Spinal cord (tissue), 10 donors: ENCODE measurements around the gene HSPB2. TPM values are rescaled to one million over a fixed set of nuclear protein-coding genes. Genes with fewer than 3 reads are reported as not detected.

Source experiments
- DNase-seq, 6 donors: peaks; one replicate each; pipeline versions ENCODE4 v3.0.0 to v3.0.0-alpha.2; 2013 to 2015; ENCODE audit warnings: low spot score in 6 of 6, low read depth in 4 of 6
- H3K27ac ChIP-seq: one replicate; pipeline ENCODE4 v1.5.1; 2013; ENCODE audit warnings: low read depth, low read length, control low read depth
- H3K27me3 ChIP-seq: one replicate; pipeline ENCODE4 v1.6.1; 2013; ENCODE audit warnings: low read length; ENCODE audit not compliant: control insufficient read depth, insufficient read depth
- H3K36me3 ChIP-seq: one replicate; pipeline ENCODE4 v1.6.1; 2013; ENCODE audit warnings: low read length; ENCODE audit not compliant: control insufficient read depth, insufficient read depth
- H3K4me1 ChIP-seq: one replicate; pipeline ENCODE4 v1.6.1; 2013; ENCODE audit warnings: low read length; ENCODE audit not compliant: control insufficient read depth, insufficient read depth
- H3K4me3 ChIP-seq: one replicate; pipeline ENCODE4 v1.5.1; 2013; ENCODE audit warnings: low read depth, low read length, control low read depth
- H3K9me3 ChIP-seq: one replicate; pipeline ENCODE4 v1.6.1; 2013; ENCODE audit warnings: low read length; ENCODE audit not compliant: control insufficient read depth, insufficient read depth
- WGBS: methylation state at CpG from one replicate; pipeline ENCODE4 v1.1.5; 2013; ENCODE audit warnings: missing lambda C conversion rate; ENCODE audit not compliant: insufficient coverage; 5-methylcytosine and 5-hydroxymethylcytosine counted together
- polyA plus RNA-seq, 2 donors: library from polyadenylated mRNA; unstranded; fragments of 120-200 nt; gene quantifications; one replicate each; pipeline ENCODE4 v1.2.1, GENCODE V29; 2013; ENCODE audit not compliant: insufficient read length in 2 of 2
- small RNA-seq: library from RNA; depleted of rRNA; stranded (forward); fragments of <200 nt; gene quantifications from one replicate; pipeline ENCODE3, GENCODE V24; 2014; ENCODE audit warnings: low replicate concordance
- total RNA-seq, 2 donors: library from RNA; depleted of rRNA in 1 of 2; stranded (reverse); fragments of 120-200 nt in 1 of 2; fragments of >200 nt in 1 of 2; gene quantifications; one replicate each; pipeline versions ENCODE4 v1.2.3 to v1.2.4, GENCODE V29; 2013 to 2014
- donor health status: healthy.

HSPB2 gene
- total and polyA plus RNA-seq, 4 donors = 0.50 to 5.7 (median 3.7) TPM

- H3K9me3 ChIP-seq = no peaks in the 10 kb centered on the region
- 100% methylated on average over 1 of the region's 6 CpGs for WGBS
- no peak for DNase-seq
- peaks cover 18% of the 10 kb centered on the region for H3K36me3 ChIP-seq
- no peak overlapping the region for H3K27ac ChIP-seq
- H3K4me1 ChIP-seq = no peaks in the 10 kb centered on the region
- H3K27me3 ChIP-seq = no peaks in the 10 kb centered on the region
- H3K4me3 ChIP-seq = no peak overlapping the region
Measured at GRCh38 chr11:111961389-111962300, 49.1 kb downstream of the HSPB2 start.

Small RNAs within 50 kb of the gene (small RNA-seq; reads per million reads assigned to genes)
- gene C11orf52 (not detected), gene GNG5P3 (not detected), gene RNA5SP351 (not detected), gene RPL37AP8 (0.06 reads per million)

Other genes starting within 250 kb of the HSPB2 start
- 10 to 100 TPM; 27.2 to 45.1 TPM for gene PPP2R1B, start 146.3 kb upstream of the HSPB2 start, total RNA-seq
- 10 to 100 TPM; 17.4 to 19.0 TPM for gene PPP2R1B, start 146.3 kb upstream of the HSPB2 start, polyA plus RNA-seq
- gene ALG9, start 41.2 kb upstream of the HSPB2 start, total RNA-seq = 10 to 100 TPM; 55.9 to 61.1 TPM
- gene ALG9, start 41.2 kb upstream of the HSPB2 start, polyA plus RNA-seq = 10 to 100 TPM; 36.3 to 37.2 TPM
- 1 to 10 TPM; 4.6 to 7.1 TPM for gene FDXACB1, start 33.6 kb upstream of the HSPB2 start, total RNA-seq
- 1 to 10 TPM; 4.4 to 4.9 TPM for gene FDXACB1, start 33.6 kb upstream of the HSPB2 start, polyA plus RNA-seq
- 10 to 100 TPM; 12.9 to 32.6 TPM for gene CFAP68, start 33.2 kb upstream of the HSPB2 start, total RNA-seq
- gene CFAP68, start 33.2 kb upstream of the HSPB2 start, polyA plus RNA-seq = 10 to 100 TPM; 25.1 to 29.7 TPM
- gene CRYAB, start 964 bp upstream of the HSPB2 start, total RNA-seq = 10 to 100 TPM; 85.2 to 90.4 TPM
- gene CRYAB, start 964 bp upstream of the HSPB2 start, polyA plus RNA-seq = 100 to 1,000 TPM; 122 to 126 TPM
- gene C11orf52, start 6.2 kb downstream of the HSPB2 start, total RNA-seq = under 1 TPM in 1 of 2 donors, not detected in 1; 0.88 TPM
- under 1 TPM; 0.46 to 0.81 TPM for gene C11orf52, start 6.2 kb downstream of the HSPB2 start, polyA plus RNA-seq
- 10 to 100 TPM; 48.5 to 66.4 TPM for gene DIXDC1, start 24.6 kb downstream of the HSPB2 start, total RNA-seq
- gene DIXDC1, start 24.6 kb downstream of the HSPB2 start, polyA plus RNA-seq = 10 to 100 TPM; 31.5 to 34.1 TPM
- 10 to 100 TPM; 36.5 to 58.3 TPM for gene DLAT, start 112.7 kb downstream of the HSPB2 start, total RNA-seq
- 10 to 100 TPM; 39.1 to 53.1 TPM for gene DLAT, start 112.7 kb downstream of the HSPB2 start, polyA plus RNA-seq
- 10 to 100 TPM in 1 of 2 donors, 1 to 10 TPM in 1; 5.4 to 12.9 TPM for gene PIH1D2, start 161.3 kb downstream of the HSPB2 start, total RNA-seq
- gene PIH1D2, start 161.3 kb downstream of the HSPB2 start, polyA plus RNA-seq = 1 to 10 TPM; 5.3 to 9.3 TPM
- gene NKAPD1, start 161.6 kb downstream of the HSPB2 start, total RNA-seq = 10 to 100 TPM; 24.8 to 36.4 TPM
- 10 to 100 TPM; 37.3 to 48.1 TPM for gene NKAPD1, start 161.6 kb downstream of the HSPB2 start, polyA plus RNA-seq
- 100 to 1,000 TPM in 1 of 2 donors, 10 to 100 TPM in 1; 73.3 to 122 TPM for gene TIMM8B, start 174.0 kb downstream of the HSPB2 start, total RNA-seq
- 10 to 100 TPM; 74.7 to 80.2 TPM for gene TIMM8B, start 174.0 kb downstream of the HSPB2 start, polyA plus RNA-seq
- gene SDHD, start 174.1 kb downstream of the HSPB2 start, total RNA-seq = 100 to 1,000 TPM in 1 of 2 donors, 10 to 100 TPM in 1; 93.9 to 125 TPM
- 10 to 100 TPM; 72.5 to 75.6 TPM for gene SDHD, start 174.1 kb downstream of the HSPB2 start, polyA plus RNA-seq